Psoas muscle (tissue), 8 donors: ENCODE measurements around the gene LENEP. TPM values are rescaled to one million over a fixed set of nuclear protein-coding genes. Genes with fewer than 3 reads are reported as not detected.
"Not testable (repeated sequence)": the region's sequence is repeated elsewhere in the genome, so short reads cannot be mapped to it uniquely, and the experiment has no call there.

Experiments used
- ATAC-seq, 4 donors: fragments of 200-7000 bp; cut with Tn5 transposase; one replicate each; pipeline ENCODE4 v1.9.1; 2020; ENCODE audit warnings: moderate library complexity in 3 of 4, mild to moderate bottlenecking in 2 of 4
- DNase-seq, 2 donors: peaks; one replicate each; pipeline ENCODE4 v3.0.0-alpha.2; 2020
- H3K27ac ChIP-seq: fragments of 200-600 bp; one replicate; pipeline ENCODE4 v1.8.0; 2022
- H3K27me3 ChIP-seq, 3 donors: fragments of 200-600 bp in 1 of 3; one replicate each; pipeline versions ENCODE4 v1.6.1 to v1.8.0; 2013 to 2022; ENCODE audit warnings: low read length in 2 of 3, mild to moderate bottlenecking in 2 of 3, moderate library complexity in 1 of 3; ENCODE audit not compliant: insufficient read depth in 3 of 3
- H3K36me3 ChIP-seq, 2 donors: fragments of 200-600 bp in 1 of 2; one replicate each; pipeline versions ENCODE4 v1.6.1 to v1.8.0; 2013 to 2022; ENCODE audit warnings: low read depth in 1 of 2, mild to moderate bottlenecking in 1 of 2, moderate library complexity in 1 of 2; ENCODE audit not compliant: insufficient read depth in 1 of 2
- H3K4me1 ChIP-seq: fragments of 200-600 bp; one replicate; pipeline ENCODE4 v1.8.0; 2022
- H3K4me3 ChIP-seq: fragments of 200-600 bp; one replicate; pipeline ENCODE4 v1.8.0; 2022; ENCODE audit warnings: mild to moderate bottlenecking
- H3K9me3 ChIP-seq: fragments of 200-600 bp; one replicate; pipeline ENCODE4 v1.8.0; 2022
- WGBS, 3 donors: extraction: QIAGEN DNeasy Blood & Tissue Kit; methylation state at CpG; one replicate each; pipeline versions ENCODE4 v1.1.6 to v1.1.7; 2013; 5-methylcytosine and 5-hydroxymethylcytosine counted together
- intact Hi-C, 2 donors: fragments of 100-400 bp; cut with DNase I; formaldehyde crosslinking; loops; one replicate each; pipeline versions ENCODE4 v1.11.0 to v1.14.2; 2022
- polyA plus RNA-seq, 3 donors: library from polyadenylated mRNA; stranded (reverse); fragments of 200-250 nt; gene quantifications; one replicate each; pipeline ENCODE4 v1.2.3, GENCODE V29; 2013
- total RNA-seq, 4 donors: library from RNA; stranded (reverse); fragmentation: NEBNext Ultra II Directional in 2 of 4; extraction: Animal tissue kit (Norgen Biotek cat#: 25700) in 2 of 4; gene quantifications; one replicate each; pipeline versions ENCODE4 v1.2.1 to v1.2.4, GENCODE V29; 2021 to 2023
- TF ChIP-seq, protein P1 (sequence below): fragments of 200-600 bp; IDR thresholded peaks from one replicate; pipeline ENCODE4 v1.8.0; 2022; ENCODE audit warnings: antibody characterized with exemption
- donor health status: healthy with polysubstance abuse.
- donor health status: DM: no; HTN: no; CAD: no; lungs with moderate emphysema.
- donor health status: Bipolar disorder and iron deficiency.
- donor health status: healthy.
- donor health status: DM: yes; HTN: yes; CAD: no.
- donor health status: DM: no; HTN: no; CAD: no.
- donor health status: DM: no; HTN: no; CAD: no.
- donor health status: DM: yes; HTN: yes; CAD: no.

Gene LENEP
- total and polyA plus RNA-seq, 7 donors, result not detected

- Histone ChIP-seq H3K36me3 (peaks cover 0 to 30% of the 10 kb centered on the region in 2 donors), H3K9me3 (no peaks in the 10 kb centered on the region), H3K4me1 (peaks cover 9% of the 10 kb centered on the region), H3K27me3 (no peaks in the 10 kb centered on the region), H3K27ac (no peak overlapping the region), H3K4me3 (no peak overlapping the region)
- WGBS, 3 donors, result 82 to 86% (median 86%) methylated on average over 14 of the region's 14 CpGs
- intact Hi-C loops, result no loop called here
- DNase-seq (no peak), ATAC-seq (peak in 2 of 4 donors; percentile 6 to 11)
- TF ChIP-seq, protein P1, sequence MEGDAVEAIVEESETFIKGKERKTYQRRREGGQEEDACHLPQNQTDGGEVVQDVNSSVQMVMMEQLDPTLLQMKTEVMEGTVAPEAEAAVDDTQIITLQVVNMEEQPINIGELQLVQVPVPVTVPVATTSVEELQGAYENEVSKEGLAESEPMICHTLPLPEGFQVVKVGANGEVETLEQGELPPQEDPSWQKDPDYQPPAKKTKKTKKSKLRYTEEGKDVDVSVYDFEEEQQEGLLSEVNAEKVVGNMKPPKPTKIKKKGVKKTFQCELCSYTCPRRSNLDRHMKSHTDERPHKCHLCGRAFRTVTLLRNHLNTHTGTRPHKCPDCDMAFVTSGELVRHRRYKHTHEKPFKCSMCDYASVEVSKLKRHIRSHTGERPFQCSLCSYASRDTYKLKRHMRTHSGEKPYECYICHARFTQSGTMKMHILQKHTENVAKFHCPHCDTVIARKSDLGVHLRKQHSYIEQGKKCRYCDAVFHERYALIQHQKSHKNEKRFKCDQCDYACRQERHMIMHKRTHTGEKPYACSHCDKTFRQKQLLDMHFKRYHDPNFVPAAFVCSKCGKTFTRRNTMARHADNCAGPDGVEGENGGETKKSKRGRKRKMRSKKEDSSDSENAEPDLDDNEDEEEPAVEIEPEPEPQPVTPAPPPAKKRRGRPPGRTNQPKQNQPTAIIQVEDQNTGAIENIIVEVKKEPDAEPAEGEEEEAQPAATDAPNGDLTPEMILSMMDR, result no peak
Observed at GRCh38 chr1:154992721-154993571, 440 bp upstream of the LENEP start.

- ATAC-seq (no peak), DNase-seq (no peak)
- H3K27me3 ChIP-seq, result no peaks in the 10 kb centered on the region
- H3K36me3 ChIP-seq, result peaks cover 0 to 19% of the 10 kb centered on the region in 2 donors
- no peak overlapping the region for H3K4me3 ChIP-seq
- H3K27ac ChIP-seq, result no peak overlapping the region
- intact Hi-C loops, result no loop called here
- H3K4me1 ChIP-seq, result peaks cover 7% of the 10 kb centered on the region
- no peaks in the 10 kb centered on the region for H3K9me3 ChIP-seq
- 64 to 77% (median 67%) methylated on average over 1 of the region's 1 CpG for WGBS, 3 donors
- TF ChIP-seq, protein P1, result no peak
Observed at GRCh38 chr1:154994269-154994587, 842 bp downstream of the LENEP start.

DNA sequence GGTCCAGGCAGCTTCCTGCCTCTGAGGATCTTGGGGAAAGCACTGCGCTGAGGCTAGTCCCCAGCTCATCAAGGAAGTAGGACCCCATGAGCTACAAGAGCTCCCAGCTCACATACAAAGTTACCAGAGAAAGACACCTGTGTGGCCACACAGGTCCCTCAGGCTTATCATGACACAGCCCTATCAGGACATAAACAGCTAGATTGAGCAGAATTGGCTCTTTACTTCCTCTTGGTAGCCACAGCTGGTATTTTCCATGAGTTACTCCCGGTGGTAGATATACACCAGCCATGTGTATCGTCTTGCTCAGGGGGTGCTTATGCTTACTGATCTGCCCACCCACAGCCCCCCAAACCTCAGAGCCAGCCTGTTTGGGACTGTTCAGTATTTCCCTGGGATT lies 1.2 kb downstream of the LENEP start:
- no peaks in the 10 kb centered on the region for H3K9me3 ChIP-seq
- no peak overlapping the region for H3K4me3 ChIP-seq
- DNase-seq (no peak), ATAC-seq (no peak)
- intact Hi-C loops, result no loop called here
- peaks cover 0 to 19% of the 10 kb centered on the region in 2 donors for H3K36me3 ChIP-seq
- TF ChIP-seq, protein P1, result no peak
- H3K27me3 ChIP-seq, result no peaks in the 10 kb centered on the region
- 51 to 69% (median 57%) methylated on average over 3 of the region's 3 CpGs for WGBS, 3 donors
- H3K4me1 ChIP-seq, result peaks cover 9% of the 10 kb centered on the region
- H3K27ac ChIP-seq, result no peak overlapping the region

DNA sequence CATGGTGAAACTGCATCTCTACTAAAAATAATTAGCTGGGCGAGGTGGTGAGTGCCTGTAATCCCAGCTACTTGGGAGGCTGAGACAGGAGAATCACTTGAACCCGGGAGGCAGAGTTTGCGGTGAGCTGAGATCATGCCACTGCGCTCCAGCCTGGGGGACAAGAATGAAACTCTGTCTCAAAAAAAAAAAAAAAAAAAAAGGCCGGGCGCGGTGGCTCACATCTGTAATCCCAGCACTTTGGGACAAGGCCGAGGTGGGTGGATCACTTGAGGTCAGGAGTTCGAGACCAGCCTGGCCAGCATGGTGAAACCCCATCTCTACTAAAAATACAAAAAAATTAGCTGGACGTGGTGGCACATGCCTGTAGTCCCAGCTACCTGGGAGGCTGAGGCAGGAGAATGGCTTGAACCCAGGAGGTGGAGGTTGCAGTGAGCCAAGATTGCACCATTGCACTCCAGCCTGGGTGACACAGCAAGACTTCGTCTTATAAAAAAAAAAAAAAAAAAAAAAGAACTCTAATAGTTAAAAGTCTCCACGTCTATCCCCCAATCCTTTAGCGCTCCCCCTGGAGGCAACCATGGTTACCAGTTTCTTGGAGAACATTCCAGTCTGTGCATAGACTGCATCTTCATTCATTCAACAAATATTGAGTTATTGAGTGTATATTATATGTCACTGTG lies 2.1 kb downstream of the LENEP start:
- WGBS, 3 donors, result 37 to 63% (median 42%) methylated on average over 10 to 13 of the region's 13 CpGs
- H3K36me3 ChIP-seq, result peaks cover 0 to 13% of the 10 kb centered on the region in 2 donors
- intact Hi-C loops, H3K9me3 ChIP-seq, H3K27ac ChIP-seq, H3K27me3 ChIP-seq, H3K4me3 ChIP-seq: not testable (repeated sequence)
- ATAC-seq (peak in 2 of 4 donors; percentile 13 to 17), DNase-seq (peak in 1 of 2 donors; percentile 69)
- TF ChIP-seq, protein P1, result peak; percentile 39
- peaks cover 15% of the 10 kb centered on the region for H3K4me1 ChIP-seq
